Pons (tissue), 1 donor: ENCODE measurements around the gene FAM120A.
"Not testable (repeated sequence)": the region's sequence is repeated elsewhere in the genome, so short reads cannot be mapped to it uniquely, and the experiment has no call there.

ENCODE experiments used
- DNase-seq: peaks from one replicate; pipeline ENCODE4 v3.0.0-alpha.2; 2016; ENCODE audit warnings: low spot score

The FAM120A gene

GRCh38 chr9:93450945-93451815 is at the start of gene FAM120A:
TSS of gene FAM120A (plus strand) at chr9:93451685. CDS start at chr9:93451916, 231 bp downstream.
- peak; percentile 52 for DNase-seq

- DNase-seq: no peak
These were observed 45.1 kb upstream of the FAM120A start for GRCh38 chr9:93406371-93406770.

GRCh38 chr9:93413530-93413929 is 38.0 kb upstream of the FAM120A start:
- no peak for DNase-seq

- DNase-seq: no peak
These were observed 36.3 kb upstream of the FAM120A start for GRCh38 chr9:93415176-93415690.

- DNase-seq: no peak
These were observed 34.8 kb upstream of the FAM120A start for GRCh38 chr9:93416530-93417235.

- no peak for DNase-seq
These were observed 33.9 kb upstream of the FAM120A start for GRCh38 chr9:93417538-93417937.

- DNase-seq: no peak
These were observed 32.5 kb upstream of the FAM120A start for GRCh38 chr9:93419023-93419422.

GRCh38 chr9:93422977-93423616 is 28.4 kb upstream of the FAM120A start:
- no peak for DNase-seq

GRCh38 chr9:93427655-93428379 is 23.7 kb upstream of the FAM120A start:
- no peak for DNase-seq

GRCh38 chr9:93431539-93432105 is 19.9 kb upstream of the FAM120A start:
- DNase-seq: peak; percentile 29

- no peak for DNase-seq
These were observed 18.5 kb upstream of the FAM120A start for GRCh38 chr9:93432964-93433363.

GRCh38 chr9:93434056-93434455 is 17.4 kb upstream of the FAM120A start:
- no peak for DNase-seq

- no peak for DNase-seq
These were observed 16.1 kb upstream of the FAM120A start for GRCh38 chr9:93435386-93435785.

GRCh38 chr9:93436218-93436617 is 15.3 kb upstream of the FAM120A start:
- DNase-seq: no peak

- DNase-seq: no peak
These were observed 14.7 kb upstream of the FAM120A start for GRCh38 chr9:93436655-93437407.

- DNase-seq: no peak
These were observed 13.5 kb upstream of the FAM120A start for GRCh38 chr9:93437996-93438395.

GRCh38 chr9:93439301-93439700 is 12.2 kb upstream of the FAM120A start:
- DNase-seq: not testable (repeated sequence)

- DNase-seq: no peak
These were observed 10.4 kb upstream of the FAM120A start for GRCh38 chr9:93440896-93441580.

- no peak for DNase-seq
These were observed 5.4 kb upstream of the FAM120A start for GRCh38 chr9:93446073-93446472.

GRCh38 chr9:93447655-93448054 is 3.8 kb upstream of the FAM120A start:
- no peak for DNase-seq
